ENCODE results near the gene CACYBP.
"Not testable (repeated sequence)": the region's sequence is repeated elsewhere in the genome, so short reads cannot be mapped to it uniquely, and the experiment has no call there.

The CACYBP gene

GRCh38 chr1:175005085-175005783, 5.5 kb downstream of the CACYBP start:
- DNase-seq (ENCODE audit: insufficient read length, low spot score), result no peak
- FAIRE-seq, result no peak

DNA sequence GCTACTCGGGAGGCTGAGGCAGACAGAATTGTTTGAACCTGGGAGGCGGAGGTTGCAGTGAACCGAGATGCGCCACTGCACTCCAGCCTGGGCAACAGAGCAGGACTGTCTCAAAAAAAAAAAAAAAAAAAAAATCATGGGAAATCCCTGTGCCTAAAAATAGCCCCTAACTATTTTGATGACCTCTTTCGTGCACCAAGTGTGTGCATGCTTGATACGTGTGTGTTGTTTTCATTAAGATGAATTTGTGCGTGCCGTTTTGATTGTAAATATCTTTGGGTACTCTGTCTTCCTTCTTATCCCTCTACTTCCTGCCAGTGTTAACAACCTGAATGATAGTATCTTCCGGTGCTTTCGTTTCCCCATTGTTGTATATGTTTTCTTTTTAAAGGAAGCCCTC, 9.8 kb downstream of the CACYBP start:
- FAIRE-seq (no peak), DNase-seq (ENCODE audit: insufficient read length, low spot score) (no peak)

DNA sequence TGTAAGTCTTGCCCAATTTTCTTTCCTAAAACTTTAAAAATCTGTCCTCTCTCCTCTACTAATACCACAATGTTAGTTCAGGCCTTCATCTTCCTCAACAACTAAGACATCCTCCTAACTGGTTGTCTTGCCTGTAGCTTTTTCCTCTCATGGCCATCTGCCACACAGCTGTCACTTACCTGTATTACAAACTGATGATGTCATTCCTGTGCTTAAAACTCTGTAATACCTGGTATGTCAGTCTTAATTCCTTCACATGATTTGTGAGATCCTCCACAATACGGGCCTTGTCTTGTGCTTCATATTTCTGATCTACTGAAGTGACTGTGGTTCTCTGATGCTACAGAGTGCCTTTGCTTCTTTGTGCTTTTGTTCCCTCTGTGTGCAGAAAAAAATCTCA, 13.7 kb downstream of the CACYBP start:
- FAIRE-seq, result no peak

DNA sequence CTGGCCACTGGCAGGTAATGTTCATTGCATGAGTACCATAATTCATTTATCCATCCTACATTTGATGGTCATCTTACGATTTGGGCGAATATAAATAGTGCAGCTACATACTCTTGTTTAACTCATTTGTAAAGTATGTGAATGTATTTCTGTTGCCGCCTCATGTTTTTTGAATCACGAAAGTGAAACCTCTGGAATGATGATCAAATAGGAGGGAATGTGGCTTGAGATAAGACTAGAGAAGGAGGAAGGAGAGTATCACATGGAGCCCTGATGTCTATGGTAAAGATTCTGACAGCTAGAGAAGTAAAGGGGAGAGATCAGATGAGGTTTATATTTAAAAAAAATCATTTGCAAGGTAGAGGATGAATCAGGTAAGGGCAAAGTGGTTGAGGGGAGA, 15.5 kb downstream of the CACYBP start:
- DNase-seq (ENCODE audit: insufficient read length, low spot score), result no peak
- FAIRE-seq, result no peak

More for the DNA sequence above, 13.7 kb downstream of the CACYBP start:
- no peak for DNase-seq (ENCODE audit: insufficient read length, low spot score)

GRCh38 chr1:175019524-175019923, 19.8 kb downstream of the CACYBP start:
- DNase-seq (ENCODE audit: insufficient read length, low spot score) (no peak), FAIRE-seq (no peak)

- FAIRE-seq (peak; percentile 97), DNase-seq (ENCODE audit: insufficient read length, low spot score) (peak; percentile 79)
These were observed 23.5 kb downstream of the CACYBP start, which contains the start of gene MRPS14 for GRCh38 chr1:175023043-175023921. TSS of gene MRPS14 (minus strand) at chr1:175023425. CDS start at chr1:175023408, 17 bp downstream.

DNA sequence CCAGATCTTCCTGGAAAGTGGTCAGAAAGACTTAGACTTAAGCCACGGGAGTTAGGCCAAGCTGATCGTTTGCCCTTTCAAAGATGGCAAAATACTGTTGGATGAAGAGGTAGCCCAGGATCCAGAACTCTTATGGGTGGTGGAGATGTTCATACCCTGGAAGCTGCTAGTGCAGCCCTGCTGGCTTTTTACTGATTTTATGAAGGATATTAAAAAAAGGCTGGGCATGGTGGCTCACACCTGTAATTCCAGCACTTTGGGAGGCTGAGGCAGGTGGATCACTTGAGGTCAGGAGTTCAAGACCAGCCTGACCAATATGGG, 24.1 kb downstream of the CACYBP start:
- peak; percentile 52 for FAIRE-seq
- not testable (repeated sequence) for DNase-seq (ENCODE audit: insufficient read length, low spot score)

DNA sequence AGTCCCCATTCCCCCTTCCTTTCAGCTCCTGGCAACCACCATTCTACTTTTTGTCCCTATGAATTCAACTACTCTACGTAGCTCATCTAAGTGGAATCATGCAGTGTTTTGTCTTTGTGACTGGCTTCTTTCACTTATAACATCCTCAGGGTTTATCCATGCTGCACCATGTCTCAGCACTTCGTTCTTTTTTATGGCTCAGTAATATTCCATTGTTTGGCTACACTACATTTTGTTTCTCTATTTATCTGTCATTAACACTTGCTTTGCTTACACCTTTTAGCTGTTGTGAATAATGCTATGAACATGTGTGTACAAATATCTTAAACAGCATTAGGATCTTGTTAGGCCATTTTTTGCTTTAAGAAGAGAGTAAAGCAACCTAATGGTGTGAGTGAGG, 25.0 kb downstream of the CACYBP start:
- FAIRE-seq (no peak), DNase-seq (ENCODE audit: insufficient read length, low spot score) (no peak)

GRCh38 chr1:175033953-175034352, 34.2 kb downstream of the CACYBP start:
- no peak for FAIRE-seq
- no peak for DNase-seq (ENCODE audit: insufficient read length, low spot score)

DNA sequence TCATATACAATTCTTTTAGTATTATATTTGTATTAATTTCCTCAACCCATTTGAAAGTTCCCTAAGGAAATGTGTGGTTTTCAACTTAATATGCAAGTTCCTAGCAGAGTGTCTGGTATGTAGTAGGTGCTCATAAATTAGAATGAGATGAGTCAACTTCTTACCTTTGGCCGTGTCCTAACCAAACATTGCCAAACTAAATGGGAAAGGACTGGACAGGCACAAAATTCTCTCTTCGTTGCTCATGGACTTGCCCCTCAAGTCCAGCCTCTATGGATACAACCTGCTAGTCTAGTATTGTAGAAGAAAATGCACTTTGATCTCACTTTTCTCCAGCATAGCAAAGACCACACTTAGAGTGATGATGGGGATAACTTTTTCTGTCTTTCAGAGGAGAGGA, 35.0 kb downstream of the CACYBP start:
- FAIRE-seq (no peak), DNase-seq (ENCODE audit: insufficient read length, low spot score) (no peak)

DNA sequence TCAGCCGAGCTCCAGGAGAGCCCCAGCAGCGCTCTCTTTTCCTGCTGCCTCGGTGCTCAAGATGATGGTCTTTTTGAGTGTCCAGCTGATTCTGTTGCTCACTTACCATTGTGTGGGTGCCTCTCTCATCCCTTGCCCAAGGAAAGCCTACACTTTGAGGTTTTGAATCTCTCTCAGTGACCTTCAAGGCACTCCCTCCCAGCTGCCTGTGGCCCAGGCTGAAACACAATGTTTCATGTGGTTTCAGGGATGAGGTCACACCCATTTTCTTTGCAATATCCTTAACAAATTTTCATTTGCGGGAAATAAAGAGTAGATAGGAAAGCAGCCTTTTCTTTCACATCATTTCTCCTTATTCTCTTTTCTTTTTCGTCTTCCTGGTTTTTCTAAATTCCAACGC, 36.1 kb downstream of the CACYBP start:
- DNase-seq (ENCODE audit: insufficient read length, low spot score) (no peak), FAIRE-seq (no peak)

DNA sequence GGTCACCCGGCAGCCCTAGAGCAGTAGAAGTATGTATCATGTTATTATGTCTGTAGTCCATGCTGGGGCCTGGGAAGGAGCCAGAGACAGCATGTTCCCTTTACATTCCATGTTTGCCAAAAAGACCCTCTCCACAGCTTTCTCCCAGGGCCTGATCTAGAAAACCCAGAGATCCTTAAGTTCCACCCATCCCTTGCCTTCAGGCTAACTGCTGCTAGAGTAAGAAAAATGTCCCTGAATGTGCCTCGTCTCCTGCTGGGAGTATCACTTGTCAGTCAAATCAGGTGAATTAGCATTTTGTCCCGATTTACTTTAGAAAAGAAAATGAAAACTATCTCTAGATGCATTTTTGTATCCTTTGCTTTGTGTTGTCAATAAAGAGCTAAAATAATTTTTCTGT, 36.7 kb downstream of the CACYBP start:
- FAIRE-seq (no peak), DNase-seq (ENCODE audit: insufficient read length, low spot score) (no peak)

DNA sequence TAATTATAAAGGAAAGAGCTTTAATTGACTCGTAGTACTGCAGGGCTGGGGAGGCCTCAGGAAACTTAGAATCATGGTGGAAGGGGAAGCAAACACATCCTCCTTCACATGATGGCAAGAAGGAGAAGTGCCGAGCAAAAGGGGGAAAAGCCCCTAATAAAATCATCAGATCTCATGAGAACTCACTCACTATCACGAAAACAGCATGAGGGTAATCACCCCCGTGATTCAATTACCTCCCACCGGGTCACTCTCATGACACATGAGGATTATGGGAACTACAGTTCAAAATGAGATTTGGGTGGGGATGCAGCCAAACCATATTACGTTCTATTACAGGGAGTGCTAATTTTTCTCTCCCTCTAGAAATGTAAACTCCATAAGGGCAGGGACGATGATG, 37.7 kb downstream of the CACYBP start:
- DNase-seq (ENCODE audit: insufficient read length, low spot score) (no peak), FAIRE-seq (no peak)

GRCh38 chr1:175040324-175040879, 40.7 kb downstream of the CACYBP start:
- no peak for DNase-seq (ENCODE audit: insufficient read length, low spot score)
- FAIRE-seq, result no peak

GRCh38 chr1:175042650-175043049, 42.9 kb downstream of the CACYBP start:
- FAIRE-seq (no peak), DNase-seq (ENCODE audit: insufficient read length, low spot score) (no peak)

DNA sequence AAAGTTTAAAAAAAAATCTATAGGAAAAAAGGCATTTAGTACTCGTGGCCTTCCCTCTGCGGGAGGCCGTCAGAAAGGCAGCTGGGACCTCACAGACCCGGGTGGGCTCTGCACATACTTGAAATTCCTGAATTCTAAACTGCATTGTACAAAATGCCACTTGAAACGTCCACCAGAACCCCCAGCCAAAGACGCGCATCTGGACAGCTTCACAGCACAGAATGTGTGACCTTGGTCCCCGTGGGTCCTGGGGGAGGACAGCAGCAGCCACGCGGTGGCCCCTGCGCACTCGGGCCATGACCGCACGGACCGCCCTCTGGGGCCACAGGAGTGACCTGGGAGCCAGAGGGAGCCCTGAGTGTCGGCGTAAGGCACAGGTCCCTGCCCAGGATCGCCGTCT, 44.1 kb downstream of the CACYBP start:
- no peak for FAIRE-seq
- DNase-seq (ENCODE audit: insufficient read length, low spot score), result no peak

- FAIRE-seq; DNase-seq (ENCODE audit: insufficient read length, low spot score): not testable (repeated sequence)
These were observed 44.8 kb downstream of the CACYBP start for GRCh38 chr1:175044591-175044990.

- no peak for FAIRE-seq
- DNase-seq (ENCODE audit: insufficient read length, low spot score), result no peak
These were observed 45.4 kb downstream of the CACYBP start for GRCh38 chr1:175045097-175045496.

- DNase-seq (ENCODE audit: insufficient read length, low spot score), result no peak
- FAIRE-seq, result no peak
These were observed 45.8 kb downstream of the CACYBP start for GRCh38 chr1:175045519-175045918.

GRCh38 chr1:175050992-175051391, 51.2 kb downstream of the CACYBP start:
- DNase-seq (ENCODE audit: insufficient read length, low spot score) (no peak), FAIRE-seq (no peak)

GRCh38 chr1:175054736-175055135, 55.0 kb downstream of the CACYBP start:
- no peak for FAIRE-seq

More at GRCh38 chr1:175054736-175055135, 55.0 kb downstream of the CACYBP start:
- no peak for DNase-seq (ENCODE audit: insufficient read length, low spot score)
